LNCaP clone FGC (cell line): Measurements from ENCODE around the gene PHF2.

Source experiments
- DNase-seq: peaks from one replicate; pipeline ENCODE4 v3.0.0-alpha.2; 2011; ENCODE audit warnings: low read depth
- H3K4me3 ChIP-seq: 2 replicates; pipeline ENCODE4 v1.5.1; 2011; ENCODE audit warnings: mild to moderate bottlenecking, low read depth, low read length, control low read depth
- TF ChIP-seq, protein P1 (sequence below): IDR thresholded peaks from 2 replicates; pipeline ENCODE4 v1.5.1; 2012; ENCODE audit warnings: mild to moderate bottlenecking; ENCODE audit not compliant: control insufficient read depth, insufficient read depth; ENCODE audit errors: extremely low read depth

PHF2 gene

DNA sequence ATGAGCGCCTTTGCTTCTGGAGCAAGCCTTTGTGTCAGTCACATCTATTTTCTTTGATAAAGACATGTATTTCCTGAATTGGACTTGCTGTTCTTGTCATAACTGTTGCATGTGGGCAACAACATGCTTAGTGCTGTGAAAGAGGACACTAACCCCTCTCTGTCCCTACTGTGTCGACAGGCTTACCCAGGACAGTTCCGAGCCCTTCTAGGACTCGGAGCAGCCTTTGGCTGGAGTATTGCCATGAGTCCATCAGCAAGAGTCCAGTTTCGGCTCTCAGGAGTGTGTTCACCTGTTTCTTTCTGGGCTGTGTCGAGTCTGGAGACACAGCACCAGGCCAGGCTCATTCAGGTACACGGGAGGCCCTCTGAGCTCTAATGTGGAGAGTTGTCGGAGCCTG is 36.1 kb upstream of the PHF2 start:
- TF ChIP-seq, protein P1, sequence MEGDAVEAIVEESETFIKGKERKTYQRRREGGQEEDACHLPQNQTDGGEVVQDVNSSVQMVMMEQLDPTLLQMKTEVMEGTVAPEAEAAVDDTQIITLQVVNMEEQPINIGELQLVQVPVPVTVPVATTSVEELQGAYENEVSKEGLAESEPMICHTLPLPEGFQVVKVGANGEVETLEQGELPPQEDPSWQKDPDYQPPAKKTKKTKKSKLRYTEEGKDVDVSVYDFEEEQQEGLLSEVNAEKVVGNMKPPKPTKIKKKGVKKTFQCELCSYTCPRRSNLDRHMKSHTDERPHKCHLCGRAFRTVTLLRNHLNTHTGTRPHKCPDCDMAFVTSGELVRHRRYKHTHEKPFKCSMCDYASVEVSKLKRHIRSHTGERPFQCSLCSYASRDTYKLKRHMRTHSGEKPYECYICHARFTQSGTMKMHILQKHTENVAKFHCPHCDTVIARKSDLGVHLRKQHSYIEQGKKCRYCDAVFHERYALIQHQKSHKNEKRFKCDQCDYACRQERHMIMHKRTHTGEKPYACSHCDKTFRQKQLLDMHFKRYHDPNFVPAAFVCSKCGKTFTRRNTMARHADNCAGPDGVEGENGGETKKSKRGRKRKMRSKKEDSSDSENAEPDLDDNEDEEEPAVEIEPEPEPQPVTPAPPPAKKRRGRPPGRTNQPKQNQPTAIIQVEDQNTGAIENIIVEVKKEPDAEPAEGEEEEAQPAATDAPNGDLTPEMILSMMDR: no peak
- no peak overlapping the region for H3K4me3 ChIP-seq
- DNase-seq: no peak

DNA sequence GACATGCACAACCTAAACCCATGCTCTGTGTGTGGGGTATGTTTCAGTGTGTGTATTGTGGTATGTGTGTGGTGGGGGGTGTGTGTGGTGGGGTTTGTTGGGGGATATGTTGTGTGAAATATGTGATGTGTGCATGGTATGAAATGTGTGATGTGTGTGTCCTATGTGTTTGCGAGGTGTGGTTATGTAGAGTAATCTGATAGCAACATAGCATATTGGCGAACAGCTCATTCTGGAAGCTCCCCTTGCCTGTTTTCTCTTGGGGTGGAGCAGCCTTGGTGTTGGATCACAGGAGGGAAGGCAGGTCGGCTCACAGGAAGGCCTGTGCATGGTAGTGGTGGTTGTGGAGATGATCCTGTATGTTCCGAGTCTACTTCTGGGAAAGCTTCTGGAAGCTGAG is 35.4 kb upstream of the PHF2 start:
- TF ChIP-seq, protein P1: no peak
- no peak overlapping the region for H3K4me3 ChIP-seq
- no peak for DNase-seq

DNA sequence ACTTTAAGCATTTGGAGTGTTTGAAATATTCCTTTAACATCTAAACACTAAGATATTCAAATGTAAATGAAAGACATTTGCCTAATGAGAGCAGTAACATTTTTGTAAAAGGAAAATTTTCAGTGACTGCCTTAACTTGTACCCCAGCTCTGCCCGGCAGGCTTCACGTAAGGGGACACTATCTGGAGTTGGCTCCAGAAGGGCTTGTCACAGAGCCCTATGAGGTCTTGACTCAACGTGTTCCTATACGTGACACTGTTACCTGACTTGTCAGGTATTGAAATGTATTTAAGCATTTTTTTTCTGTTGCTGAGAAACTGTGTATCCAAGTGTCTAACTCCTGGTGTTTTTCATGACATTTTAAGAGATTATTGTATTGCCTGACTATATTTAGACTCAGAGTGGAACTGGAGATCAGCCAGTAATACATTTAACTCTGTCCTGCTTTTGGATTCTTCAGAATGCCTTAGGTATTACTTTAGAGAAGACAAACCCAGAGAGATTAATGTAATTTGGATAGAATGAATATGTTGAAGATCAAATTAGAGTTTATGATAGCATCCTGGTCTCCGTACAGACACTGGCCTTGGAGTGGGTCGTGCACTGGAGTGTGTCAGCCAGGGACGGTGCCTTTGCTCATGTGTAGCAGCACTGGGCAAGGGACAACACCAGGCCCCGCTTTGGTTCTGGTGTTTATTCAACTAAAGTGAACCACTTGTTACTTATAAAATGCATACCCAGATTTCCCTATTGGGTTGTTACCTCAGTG is 34.6 kb upstream of the PHF2 start:
- TF ChIP-seq, protein P1: no peak
- H3K4me3 ChIP-seq: no peak overlapping the region
- no peak for DNase-seq

DNA sequence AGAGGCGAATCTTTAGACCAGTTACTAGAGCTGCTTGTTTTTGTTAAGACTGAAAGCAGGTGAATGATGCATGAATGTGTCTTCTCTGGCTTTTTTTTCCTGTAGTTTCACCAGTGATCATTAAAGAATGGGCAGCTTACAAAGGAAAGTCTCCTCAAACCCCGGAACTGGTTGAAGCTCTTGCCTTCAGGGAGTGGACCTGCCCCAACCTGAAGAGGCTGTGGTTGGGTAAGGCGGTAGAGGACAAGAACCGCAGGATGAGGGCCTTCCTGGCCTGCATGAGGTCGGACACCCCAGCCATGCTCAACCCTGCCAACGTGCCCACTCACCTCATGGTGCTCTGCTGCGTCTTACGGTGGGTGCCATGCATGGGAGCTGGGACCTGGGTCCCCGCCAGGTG is 33.3 kb upstream of the PHF2 start:
- TF ChIP-seq, protein P1: no peak
- no peak overlapping the region for H3K4me3 ChIP-seq
- DNase-seq: no peak

DNA sequence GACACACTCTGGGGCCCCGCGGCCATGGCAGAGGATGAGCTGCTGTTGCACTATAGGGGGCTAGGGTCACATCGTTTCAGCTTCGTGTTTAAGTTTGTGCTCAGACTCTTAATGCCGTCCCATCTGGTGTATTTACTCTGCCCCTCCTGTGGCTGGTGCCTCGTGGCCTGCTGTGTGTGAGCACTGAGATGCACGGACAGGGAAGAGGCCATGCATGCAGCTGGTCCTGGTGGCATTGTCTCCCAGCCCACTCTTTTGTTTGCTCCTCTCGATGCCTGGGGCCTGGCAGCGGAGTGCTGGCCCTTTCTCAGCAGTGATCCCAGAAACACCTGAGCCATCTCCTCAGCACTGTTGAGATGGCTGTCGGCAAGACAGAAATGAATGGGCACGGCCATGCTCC is 30.0 kb upstream of the PHF2 start:
- TF ChIP-seq, protein P1: no peak
- H3K4me3 ChIP-seq: no peak overlapping the region
- DNase-seq: no peak

DNA sequence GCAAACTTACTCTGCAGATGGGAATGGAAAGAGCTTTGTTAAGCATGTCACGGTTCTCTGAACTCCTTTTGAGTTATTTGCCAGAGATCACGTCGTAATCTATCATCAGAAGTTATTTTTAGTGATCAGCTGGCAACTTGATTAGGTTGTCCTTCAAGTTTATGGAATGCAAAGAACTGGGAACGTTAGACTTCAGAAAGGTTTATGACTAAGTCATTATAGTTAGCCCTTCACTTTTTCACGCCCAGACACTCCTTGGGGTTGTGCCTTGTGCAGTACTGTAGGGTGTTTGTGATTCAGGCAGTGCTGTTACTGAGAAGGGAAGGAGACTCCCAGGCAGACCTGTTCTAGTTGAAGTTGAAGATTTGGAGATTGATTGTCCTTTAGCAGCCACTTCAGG is 26.8 kb upstream of the PHF2 start:
- DNase-seq: no peak
- H3K4me3 ChIP-seq: no peak overlapping the region
- TF ChIP-seq, protein P1: no peak

DNA sequence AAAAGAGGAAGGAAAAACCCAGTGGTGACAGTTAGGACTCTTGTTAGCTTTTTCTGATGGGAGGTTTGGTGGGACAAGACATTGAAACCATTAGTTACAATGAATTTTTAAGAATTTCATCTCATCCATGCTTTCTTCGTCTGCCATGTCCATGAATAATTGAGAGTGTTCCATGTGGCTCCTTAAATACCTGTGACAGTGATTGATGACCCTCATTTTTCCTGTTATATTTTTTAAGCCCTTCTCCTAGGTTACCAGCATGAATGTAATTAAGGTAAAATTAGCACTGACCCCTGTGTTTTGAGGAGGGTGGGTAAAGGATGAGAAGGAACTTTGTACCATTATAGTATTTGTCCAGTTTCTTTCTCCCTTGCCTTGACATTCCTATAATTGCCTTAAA is 23.5 kb upstream of the PHF2 start:
- TF ChIP-seq, protein P1: no peak
- H3K4me3 ChIP-seq: no peak overlapping the region
- DNase-seq: no peak
